GM18873 (cell line): Measurements from ENCODE around the gene AP4B1.
A peak's percentile ranks its signal among the peaks of the same experiment; 100 is the strongest.
"Not testable (repeated sequence)": the region's sequence is repeated elsewhere in the genome, so short reads cannot be mapped to it uniquely, and the experiment has no call there.

ENCODE experiments used
- ATAC-seq: cut with Tn5 transposase; IDR thresholded peaks from one replicate; pipeline ENCODE4 v1.9.1; 2021; ENCODE audit warnings: mild to moderate bottlenecking, moderate library complexity, moderate number of reproducible peaks; ENCODE audit not compliant: unreplicated experiment, low FRiP score

The AP4B1 gene

DNA sequence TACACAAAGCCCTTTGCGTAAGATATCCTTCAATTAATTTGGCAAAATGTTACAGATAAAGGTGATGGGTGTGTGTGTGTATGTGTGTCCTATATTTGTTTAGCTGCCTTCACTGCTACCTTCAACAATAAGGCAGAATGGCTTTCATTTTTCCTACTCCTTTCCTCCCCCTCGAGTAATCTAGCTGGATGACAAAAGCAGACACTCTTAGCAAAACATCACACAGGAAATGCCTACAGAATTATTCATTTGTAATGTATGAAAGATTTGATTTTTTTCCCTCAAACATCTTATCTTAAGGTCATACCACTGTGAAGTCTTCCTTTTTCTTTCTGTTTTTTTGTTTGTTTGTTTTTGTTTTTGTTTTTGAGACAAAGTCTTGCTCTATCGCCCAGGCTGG lies 43.7 kb downstream of the AP4B1 start:
- no peak for ATAC-seq

DNA sequence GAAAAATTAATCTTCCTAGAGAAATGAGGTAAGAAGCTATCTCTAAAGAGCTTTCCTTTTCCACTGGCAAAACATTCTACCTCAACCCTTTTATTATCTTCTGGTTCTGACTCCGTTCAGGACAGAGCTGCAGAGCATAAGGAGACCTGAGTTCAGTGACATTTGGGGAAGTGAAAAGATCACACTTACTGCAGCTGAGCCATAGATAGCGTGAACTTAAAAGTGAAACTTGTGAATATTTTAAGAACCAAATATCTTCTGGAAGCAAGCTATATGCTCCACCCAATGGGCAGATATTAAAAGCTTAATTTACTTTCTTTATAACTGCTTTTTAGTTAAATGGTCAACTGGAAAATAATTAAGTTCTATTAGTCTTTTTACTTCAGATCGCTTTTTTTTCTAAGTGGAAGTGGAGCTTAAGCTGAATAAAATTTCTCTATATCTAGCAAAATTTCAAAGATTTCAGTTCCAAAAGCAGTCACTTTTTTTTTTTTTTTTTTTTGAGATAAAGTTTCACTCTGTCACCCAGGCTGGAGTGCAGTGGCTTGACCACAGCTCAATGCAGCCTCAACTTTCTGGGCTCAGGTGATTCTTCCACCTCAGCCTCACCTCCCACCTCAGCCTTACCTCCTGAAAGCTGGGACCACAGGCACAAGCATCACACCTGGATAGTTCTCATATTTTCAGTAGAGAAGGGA lies 45.0 kb downstream of the AP4B1 start:
- ATAC-seq = peak; percentile 84

DNA sequence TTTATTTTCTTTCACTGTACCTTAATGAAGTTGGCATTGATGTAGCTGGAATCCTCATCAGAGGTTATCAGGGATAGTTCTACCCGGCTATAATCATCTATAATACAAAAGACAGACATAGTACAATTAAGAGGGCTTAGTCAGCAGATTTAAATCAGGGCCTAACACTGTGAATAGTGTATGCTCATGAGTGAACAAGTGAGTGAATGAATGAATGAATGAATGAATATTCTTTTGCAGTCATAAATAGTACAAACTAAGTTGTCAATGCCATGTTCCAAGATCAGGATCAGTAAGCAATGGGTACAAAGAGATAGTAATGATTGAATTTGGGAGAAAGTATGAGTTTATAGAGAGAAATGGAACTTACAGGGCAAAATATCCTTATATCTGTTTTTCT lies 45.6 kb downstream of the AP4B1 start:
- no peak for ATAC-seq

DNA sequence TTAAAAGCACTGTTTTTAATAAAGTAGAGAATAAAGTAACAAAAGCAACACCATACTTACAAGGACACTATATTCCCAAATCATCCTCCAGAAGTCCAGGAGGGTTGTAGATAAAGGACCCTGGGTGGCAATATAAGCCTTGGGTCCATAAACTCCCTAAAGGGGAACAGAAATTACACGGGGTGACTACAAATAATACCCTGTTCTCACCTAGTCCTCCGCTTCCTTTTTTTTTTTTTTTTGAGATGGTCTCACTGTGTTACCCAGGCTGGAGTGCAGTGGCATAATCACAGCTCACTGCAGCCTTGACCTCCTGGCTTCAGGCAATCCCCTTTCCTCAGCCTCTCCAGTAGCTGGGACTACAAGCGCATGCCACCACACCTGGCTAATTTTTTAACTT lies 46.2 kb downstream of the AP4B1 start:
- ATAC-seq = no peak

DNA sequence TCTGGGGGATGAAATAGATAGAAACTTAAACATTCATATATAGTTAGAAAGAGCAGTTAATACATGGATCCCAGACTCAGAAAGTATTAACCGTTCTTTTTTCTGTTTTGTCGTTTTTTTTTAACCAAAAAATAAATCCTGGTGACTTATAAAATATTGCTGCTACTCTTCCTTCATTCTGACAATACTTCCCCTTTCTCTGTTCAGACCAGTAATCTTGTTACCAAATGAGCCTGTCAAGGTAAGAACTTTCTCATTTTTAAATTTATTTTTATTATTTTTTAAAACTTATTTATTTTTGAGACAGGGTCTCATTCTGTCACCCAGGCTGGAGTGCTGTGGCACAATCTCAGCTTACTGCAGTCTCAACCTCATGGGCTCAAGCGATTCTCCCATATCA lies 46.8 kb downstream of the AP4B1 start:
- ATAC-seq = no peak

DNA sequence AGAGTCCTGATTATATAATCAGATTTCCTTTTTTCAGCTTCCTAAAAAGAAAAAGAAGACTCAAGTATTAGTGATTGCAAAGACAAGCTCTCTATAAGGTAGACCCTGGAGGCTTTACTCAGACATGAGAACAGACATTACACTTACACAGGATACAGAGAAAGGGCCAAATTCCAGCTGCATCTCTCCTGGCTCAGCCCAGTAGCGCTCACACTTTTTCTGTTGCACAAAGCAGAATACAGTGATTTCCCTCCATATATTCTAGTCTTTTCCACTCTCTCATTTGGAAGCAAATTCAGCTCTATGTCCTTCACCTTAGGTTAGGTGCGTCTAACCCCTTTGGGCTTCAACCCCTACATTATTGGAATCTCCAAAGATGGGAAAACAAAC lies 48.2 kb downstream of the AP4B1 start:
- no peak for ATAC-seq

DNA sequence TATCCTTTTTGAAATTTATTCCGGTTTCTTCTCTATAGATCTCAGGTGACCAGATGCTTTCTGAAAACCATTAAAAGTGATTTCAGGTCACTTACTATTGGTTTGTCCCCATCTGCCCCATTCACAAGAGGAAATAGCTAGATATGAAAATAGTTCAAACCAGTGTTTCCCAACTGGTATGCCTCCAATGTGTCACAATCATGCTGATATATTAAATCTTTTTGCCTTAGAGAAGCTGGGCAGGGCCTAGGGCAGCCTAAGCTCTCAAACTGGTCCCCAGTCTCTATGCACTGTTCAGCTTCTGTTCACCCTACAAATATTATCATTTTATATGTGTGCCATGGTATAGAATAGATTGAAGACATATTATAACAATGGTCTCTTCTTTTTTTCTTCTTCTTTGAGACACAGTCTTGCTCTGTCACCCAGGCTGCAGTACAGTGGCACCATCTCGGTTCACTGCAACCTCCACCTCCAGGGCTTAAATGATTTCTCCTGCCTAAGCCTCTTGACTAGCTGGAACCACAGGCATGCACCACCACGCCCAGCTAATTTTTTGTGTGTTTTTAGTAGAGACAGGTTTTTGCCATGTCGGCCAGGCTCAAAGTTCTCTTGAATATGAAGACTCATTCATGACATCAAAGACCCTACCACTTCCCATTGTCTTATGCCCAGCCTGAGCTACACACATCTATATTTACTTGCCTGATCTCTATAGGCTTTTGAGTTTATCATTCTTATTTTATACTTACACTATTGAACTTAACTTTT lies 48.8 kb downstream of the AP4B1 start:
- no peak for ATAC-seq

DNA sequence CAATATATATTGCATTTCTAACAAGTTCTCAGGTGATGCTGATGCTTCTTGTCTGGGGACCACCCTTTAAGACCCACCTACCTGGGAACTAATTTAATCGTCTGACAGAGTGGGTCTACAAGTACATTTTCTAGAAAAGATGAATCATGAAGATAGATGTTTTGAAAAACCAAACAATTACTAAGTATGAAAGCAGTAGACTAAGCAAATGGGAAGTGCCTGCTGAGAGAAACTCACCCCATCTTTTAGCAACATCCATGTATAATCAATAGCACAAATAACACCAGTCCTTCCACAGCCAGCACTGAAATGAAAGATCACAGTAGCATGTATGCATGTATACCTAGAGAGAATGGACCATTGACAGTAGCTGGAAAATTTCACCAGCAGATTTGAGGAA lies 50.4 kb downstream of the AP4B1 start:
- ATAC-seq = no peak

DNA sequence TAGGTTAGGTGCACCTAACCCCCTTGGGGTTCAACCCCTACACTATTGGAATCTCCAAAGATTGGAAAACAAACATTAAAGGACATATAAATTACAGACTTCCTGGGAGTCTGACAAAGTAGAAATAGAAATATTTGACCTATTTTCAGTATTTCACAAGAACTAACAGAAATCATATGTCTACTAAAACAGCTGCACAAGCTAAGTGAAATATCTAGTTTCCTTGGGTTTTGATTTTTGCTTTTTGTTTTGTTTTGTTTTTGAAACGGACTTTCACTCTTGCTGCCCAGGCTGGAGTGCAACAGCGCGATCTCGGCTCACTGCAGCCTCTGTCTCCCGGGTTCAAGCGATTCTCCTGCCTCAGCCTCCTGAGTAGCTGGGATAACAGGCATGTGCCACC lies 51.9 kb downstream of the AP4B1 start:
- ATAC-seq = not testable (repeated sequence)

DNA sequence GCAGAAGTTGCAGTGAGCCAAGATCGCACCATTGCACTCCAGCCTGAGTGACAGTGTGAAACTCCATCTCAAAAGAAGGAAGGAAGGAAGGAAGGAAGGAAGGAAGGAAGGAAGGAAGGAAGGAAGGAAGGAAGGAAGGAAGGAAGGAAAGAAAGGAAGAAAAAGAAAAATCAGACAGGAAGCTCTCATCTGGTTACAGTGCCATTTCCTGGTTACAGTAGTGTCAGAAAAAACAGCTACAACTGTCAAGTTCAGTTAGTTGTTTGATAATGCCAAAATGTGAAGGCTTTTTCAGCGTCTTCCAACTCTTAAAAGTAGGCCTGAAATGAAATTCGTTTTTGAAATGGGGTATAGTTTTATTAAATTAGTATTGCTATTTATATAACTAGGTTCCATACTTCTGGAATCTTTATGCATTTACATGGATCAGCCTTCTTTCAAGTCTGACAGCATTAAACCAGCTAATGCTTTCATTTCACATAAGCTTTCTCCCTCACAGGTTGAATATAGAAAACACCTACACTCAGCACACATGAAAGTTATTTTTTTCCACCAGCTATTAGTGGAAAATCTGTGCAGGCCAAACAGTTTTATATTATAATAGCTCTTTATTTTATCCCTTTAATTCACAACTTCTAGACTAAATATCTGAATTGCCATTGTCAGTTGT lies 54.3 kb downstream of the AP4B1 start:
- no peak for ATAC-seq

DNA sequence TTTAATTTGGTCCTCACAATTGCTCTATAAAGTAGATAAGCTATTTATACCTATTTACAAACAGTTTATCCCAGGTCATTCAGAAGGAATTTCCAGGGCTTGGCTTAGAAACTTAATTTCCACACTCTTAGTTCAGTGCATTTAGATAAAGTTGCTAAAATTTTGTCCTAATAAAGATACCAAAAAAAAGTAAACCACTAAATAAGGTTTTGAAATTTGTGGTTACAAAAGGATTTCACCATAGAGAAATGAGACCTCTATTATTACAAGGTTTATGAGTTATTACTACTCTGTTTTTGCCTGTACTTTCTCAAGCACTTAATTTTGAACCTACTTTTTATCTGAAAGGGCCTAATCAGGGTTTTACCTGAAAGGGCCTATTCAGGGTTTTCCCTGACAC lies 55.5 kb downstream of the AP4B1 start:
- no peak for ATAC-seq

DNA sequence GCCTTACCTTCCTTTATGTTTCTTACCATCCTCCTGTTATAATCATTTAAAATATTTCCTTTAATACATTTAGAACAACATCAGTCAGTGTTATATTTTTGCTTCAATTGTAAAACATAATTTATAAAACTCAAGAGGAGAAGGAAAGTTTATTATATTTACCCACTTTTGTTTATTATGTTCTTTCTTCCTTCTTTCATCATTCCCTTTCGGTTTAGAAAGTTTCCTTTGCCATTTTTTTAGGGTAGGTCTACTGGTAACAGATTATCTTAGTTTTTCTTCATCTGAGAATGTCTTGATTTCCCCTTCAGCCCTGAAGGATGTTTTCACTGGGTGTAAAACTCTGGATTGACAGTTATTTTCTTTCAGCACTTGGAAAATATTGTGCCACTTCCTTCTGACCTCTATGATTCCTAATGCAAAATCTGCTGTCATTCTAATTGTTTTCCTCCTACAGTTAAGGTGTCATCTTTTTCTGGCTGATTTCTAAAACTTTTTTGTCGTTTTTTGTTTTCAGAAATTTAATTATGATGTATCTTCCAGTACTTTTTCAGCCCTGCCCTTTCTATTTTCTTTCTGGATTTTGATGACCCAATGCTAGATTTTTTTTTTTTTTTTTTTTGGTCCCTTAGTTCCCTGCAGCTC lies 58.1 kb downstream of the AP4B1 start:
- no peak for ATAC-seq
